ENCODE measurements around the gene NINJ2.

Gene NINJ2

DNA sequence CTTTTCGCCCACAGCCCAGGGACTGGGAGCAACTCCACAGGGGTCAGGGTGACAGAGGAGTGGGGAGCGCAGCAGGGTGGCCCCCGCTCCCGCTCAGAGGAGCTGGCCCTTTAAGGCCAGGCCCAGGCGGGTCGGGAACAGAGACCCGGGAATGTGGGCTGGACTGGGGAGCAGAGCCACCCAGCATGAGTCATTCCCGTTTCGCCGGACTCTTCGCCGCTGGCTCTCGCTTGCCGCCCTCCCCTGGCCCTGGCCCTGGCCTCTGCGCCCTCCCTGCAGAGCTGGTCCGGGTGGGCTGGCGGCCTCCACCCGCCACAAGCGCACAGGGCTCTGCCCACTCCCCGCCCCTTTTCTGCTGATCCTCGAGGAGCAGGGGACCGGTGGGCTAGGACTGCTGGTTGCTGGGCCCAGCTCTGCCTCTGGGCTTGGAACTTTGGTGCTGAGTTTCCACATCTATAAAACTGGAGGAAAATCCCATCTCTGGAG is 92.8 kb downstream of the NINJ2 start:
- peak; percentile 57 for DNase-seq (ENCODE audit: extremely low read depth, low read depth)
- TF ChIP-seq, protein P1, sequence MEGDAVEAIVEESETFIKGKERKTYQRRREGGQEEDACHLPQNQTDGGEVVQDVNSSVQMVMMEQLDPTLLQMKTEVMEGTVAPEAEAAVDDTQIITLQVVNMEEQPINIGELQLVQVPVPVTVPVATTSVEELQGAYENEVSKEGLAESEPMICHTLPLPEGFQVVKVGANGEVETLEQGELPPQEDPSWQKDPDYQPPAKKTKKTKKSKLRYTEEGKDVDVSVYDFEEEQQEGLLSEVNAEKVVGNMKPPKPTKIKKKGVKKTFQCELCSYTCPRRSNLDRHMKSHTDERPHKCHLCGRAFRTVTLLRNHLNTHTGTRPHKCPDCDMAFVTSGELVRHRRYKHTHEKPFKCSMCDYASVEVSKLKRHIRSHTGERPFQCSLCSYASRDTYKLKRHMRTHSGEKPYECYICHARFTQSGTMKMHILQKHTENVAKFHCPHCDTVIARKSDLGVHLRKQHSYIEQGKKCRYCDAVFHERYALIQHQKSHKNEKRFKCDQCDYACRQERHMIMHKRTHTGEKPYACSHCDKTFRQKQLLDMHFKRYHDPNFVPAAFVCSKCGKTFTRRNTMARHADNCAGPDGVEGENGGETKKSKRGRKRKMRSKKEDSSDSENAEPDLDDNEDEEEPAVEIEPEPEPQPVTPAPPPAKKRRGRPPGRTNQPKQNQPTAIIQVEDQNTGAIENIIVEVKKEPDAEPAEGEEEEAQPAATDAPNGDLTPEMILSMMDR (IDR thresholded peaks at IDR 0.05; ENCODE audit: low read depth, low read length) = no peak

DNA sequence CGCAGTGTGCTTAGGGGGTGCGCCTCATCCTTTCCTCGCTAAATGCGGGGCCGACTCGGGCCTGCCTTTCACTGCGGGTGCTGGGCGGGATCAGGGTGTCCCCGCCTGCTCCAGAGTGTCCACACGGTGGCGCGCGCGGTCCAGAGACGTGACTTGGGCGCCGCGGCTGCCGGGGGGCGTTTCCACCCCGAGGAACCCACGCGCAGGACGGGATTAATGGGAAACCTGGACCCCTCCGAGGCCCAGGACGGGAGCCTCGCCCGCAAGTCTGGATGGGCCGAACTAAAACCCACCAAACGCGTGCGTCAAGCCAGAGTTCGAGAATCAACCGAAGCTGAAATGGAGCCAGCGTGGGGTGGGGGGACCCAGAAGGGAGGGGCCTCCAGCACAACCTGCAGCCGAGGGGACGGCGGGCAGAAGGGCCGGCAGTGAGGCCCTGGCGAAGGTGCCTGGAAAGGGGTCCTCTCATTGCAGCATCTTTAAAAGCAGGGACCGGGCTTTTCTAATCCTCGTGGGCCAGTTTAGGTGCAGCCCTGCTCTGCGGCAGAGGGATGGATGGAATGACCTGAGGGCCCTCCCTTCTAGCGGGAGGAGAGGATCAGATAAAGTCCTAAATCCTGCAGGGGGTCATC is 93.3 kb downstream of the NINJ2 start:
- DNase-seq (ENCODE audit: extremely low read depth, low read depth) = peak; percentile 62

DNA sequence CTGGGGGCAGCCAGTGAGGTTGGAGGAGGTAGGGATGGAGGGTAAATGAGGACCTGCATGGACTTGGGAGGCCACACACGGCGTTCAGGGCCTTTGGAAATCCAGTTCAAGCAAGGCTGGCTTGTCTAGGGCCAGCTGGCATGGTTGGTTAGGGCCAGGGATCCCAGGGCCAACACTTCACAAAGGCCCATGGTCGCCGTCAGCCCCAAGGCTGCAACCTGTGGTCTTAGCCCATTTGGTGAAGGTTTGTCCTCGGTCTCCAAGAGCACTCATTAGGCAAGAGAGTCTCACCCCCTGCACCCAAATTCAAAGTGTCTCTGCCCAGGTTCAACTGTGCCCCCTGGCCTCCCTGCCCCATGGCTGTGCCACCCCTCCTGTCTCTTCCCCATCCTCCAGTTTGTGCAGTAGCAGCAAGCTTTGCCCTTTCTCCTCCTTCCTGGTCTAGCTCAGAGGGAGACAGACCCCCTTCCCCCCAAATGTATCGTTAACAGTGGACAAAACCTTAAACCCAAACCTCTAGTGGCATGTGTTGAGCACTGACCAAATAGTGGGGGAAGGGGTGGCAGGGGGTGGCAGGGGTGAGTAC is 94.1 kb downstream of the NINJ2 start:
- TF ChIP-seq, protein P1 (IDR thresholded peaks at IDR 0.05; ENCODE audit: low read depth, low read length) = no peak

More for the DNA sequence above, 93.3 kb downstream of the NINJ2 start:
- TF ChIP-seq, protein P1 (IDR thresholded peaks at IDR 0.05; ENCODE audit: low read depth, low read length) = peak; percentile 86

DNA sequence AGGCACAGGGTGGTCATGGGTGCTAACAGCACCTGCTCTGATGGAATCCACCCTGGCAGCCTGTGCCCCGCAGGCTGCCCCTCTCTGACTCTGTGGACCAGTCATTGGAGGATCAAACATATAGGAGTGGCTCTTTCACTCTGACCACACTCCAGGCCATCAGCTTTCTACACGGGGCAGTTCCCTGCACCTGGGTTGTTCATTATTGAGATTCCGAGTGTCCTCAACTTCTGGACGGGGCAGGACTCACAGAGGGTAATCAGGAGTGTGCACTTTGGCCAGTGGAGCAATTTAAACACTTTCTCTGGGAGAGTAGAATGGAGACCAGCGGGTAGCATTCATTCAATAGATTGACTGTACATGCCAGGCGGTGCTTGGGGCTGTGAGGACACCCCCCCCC is 94.8 kb downstream of the NINJ2 start:
- TF ChIP-seq, protein P1 (IDR thresholded peaks at IDR 0.05; ENCODE audit: low read depth, low read length) = no peak
- DNase-seq (ENCODE audit: extremely low read depth, low read depth) = no peak

More for the DNA sequence above, 94.1 kb downstream of the NINJ2 start:
- DNase-seq (ENCODE audit: extremely low read depth, low read depth) = no peak

DNA sequence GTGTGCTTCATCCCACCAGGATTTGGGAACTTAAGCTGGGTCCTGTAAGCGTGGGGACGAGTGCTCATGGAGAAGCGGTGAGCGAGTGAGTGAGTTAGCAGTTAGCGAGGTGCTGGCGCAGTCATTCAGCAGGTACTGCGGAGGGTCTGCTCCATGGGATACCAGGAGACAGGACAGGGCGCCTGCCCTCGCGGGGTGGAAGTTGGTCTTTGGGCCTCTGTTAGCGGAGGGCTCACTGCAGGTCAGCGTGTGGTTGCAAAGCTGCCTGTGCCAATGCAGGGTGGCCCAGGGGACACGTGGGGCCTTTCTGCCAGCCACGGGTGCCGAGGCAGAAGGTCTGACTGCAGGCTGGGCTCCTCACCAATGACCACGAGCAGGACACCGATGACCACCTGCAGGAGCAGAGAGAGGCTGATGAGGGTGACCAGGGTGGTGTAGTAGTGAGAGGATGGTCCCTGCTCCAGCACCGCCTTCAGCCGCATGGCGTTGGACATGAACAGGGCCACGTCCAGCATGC is 97.6 kb downstream of the NINJ2 start:
- TF ChIP-seq, protein P1 (IDR thresholded peaks at IDR 0.05; ENCODE audit: low read depth, low read length) = no peak
- no peak for DNase-seq (ENCODE audit: extremely low read depth, low read depth)

DNA sequence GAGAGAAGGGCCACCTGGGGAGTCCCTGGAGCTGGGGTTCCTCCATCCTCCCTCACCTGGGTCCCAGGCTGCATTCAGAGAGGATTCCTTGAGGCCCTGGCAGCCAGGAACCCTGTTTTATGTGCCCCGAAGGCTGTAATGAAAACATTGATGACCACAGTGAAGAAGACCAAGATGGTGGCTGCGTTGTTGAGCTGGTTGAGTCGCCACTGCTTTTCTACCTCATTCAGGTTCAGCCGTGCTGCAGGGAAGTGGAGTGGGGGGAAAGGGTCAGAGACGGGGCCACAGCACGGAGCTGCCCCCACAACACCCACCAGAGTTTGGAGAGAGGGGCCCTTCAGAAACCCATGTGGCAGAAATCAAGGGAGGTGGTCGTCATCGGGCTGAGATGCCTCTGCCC is 98.1 kb downstream of the NINJ2 start:
- TF ChIP-seq, protein P1 (IDR thresholded peaks at IDR 0.05; ENCODE audit: low read depth, low read length) = no peak
- DNase-seq (ENCODE audit: extremely low read depth, low read depth) = no peak

DNA sequence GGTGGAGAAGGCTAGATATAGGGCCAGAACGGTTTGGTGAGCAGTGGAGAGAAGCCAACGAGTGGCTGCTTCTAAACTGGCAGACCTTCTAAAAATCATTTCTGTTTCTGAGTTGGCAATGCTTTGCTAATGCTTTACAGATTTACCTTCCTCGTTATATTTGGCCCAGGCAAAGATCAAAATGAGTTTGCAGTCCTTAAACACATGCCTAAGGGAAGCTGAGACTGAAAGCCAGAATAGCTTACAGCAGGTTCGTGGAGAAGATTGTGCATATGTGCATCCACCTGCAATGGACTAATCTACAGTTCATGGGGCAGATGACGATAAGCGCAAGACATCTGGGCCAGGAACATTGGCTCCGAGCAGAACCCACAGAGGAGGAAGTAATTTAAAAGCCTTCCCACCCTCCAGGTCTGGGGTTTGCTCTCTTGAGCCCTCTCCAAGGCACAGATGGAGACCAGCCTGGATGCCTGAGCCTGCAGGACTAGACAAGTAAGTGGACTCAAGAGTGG is 99.4 kb downstream of the NINJ2 start:
- no peak for DNase-seq (ENCODE audit: extremely low read depth, low read depth)
- TF ChIP-seq, protein P1 (IDR thresholded peaks at IDR 0.05; ENCODE audit: low read depth, low read length) = no peak

Measured in AG09319 (cell line).